Spleen (tissue), 11 donors: ENCODE data around the gene CCNT2. TPM values are rescaled to one million over a fixed set of nuclear protein-coding genes. Genes with fewer than 3 reads are reported as not detected.
"Not testable (repeated sequence)": the region's sequence is repeated elsewhere in the genome, so short reads cannot be mapped to it uniquely, and the experiment has no call there.

Experiments
- DNase-seq: peaks from one replicate; pipeline ENCODE4 v3.0.0-alpha.2; 2020
- H3K27ac ChIP-seq, 8 donors: fragments of 200-600 bp; sonication (generic) in 7 of 8; 1 replicate in 4 of 8; 2 replicates in 4 of 8; pipeline versions ENCODE4 v1.5.0 to v1.8.0; 2016 to 2021; ENCODE audit warnings: inconsistent platforms in 4 of 8, mild to moderate bottlenecking in 4 of 8, moderate library complexity in 1 of 8
- H3K27me3 ChIP-seq, 7 donors: fragments of 200-600 bp; sonication (generic) in 6 of 7; replicated peaks in 1 of 7; 1 replicate in 4 of 7; 2 replicates in 3 of 7; pipeline versions ENCODE4 v1.5.0 to v1.8.0; 2016 to 2021; ENCODE audit warnings: inconsistent platforms in 3 of 7, mild to moderate bottlenecking in 1 of 7
- H3K36me3 ChIP-seq, 6 donors: fragments of 200-600 bp; sonication (generic) in 5 of 6; 1 replicate in 4 of 6; 2 replicates in 2 of 6; pipeline versions ENCODE4 v1.5.0 to v1.8.0; 2016 to 2021; ENCODE audit warnings: inconsistent platforms in 2 of 6
- H3K4me1 ChIP-seq, 6 donors: fragments of 200-600 bp; sonication (generic) in 5 of 6; 1 replicate in 3 of 6; 2 replicates in 3 of 6; pipeline versions ENCODE4 v1.5.0 to v1.8.0; 2016 to 2021; ENCODE audit warnings: inconsistent platforms in 3 of 6
- H3K4me3 ChIP-seq, 8 donors: fragments of 200-600 bp; sonication (generic) in 7 of 8; 1 replicate in 4 of 8; 2 replicates in 4 of 8; pipeline versions ENCODE4 v1.5.0 to v1.8.0; 2016 to 2021; ENCODE audit warnings: inconsistent platforms in 4 of 8, mild to moderate bottlenecking in 4 of 8, moderate library complexity in 2 of 8
- H3K9me3 ChIP-seq, 8 donors: fragments of 200-600 bp; sonication (generic) in 7 of 8; 1 replicate in 4 of 8; 2 replicates in 4 of 8; pipeline versions ENCODE4 v1.5.0 to v1.8.0; 2016 to 2021; ENCODE audit warnings: inconsistent platforms in 4 of 8
- POLR2A ChIP-seq, 3 donors: fragments of 450-650 bp; IDR thresholded peaks; one replicate each; pipeline ENCODE4 v1.5.1; 2017; ENCODE audit warnings: antibody characterized with exemption in 3 of 3, mild to moderate bottlenecking in 1 of 3
- POLR2AphosphoS5 ChIP-seq, 3 donors: sonication (generic); formaldehyde crosslinking; IDR thresholded peaks; one replicate each; pipeline ENCODE4 v1.5.1; 2017; ENCODE audit warnings: antibody characterized with exemption in 3 of 3
- WGBS, 5 donors: extraction: QIAGEN DNeasy Blood & Tissue Kit in 3 of 5; methylation state at CpG; one replicate each; pipeline versions ENCODE4 v1.1.5 to v1.1.7; 2013 to 2018; 5-methylcytosine and 5-hydroxymethylcytosine counted together
- intact Hi-C: fragments of 100-400 bp; cut with DNase I; formaldehyde crosslinking; loops from one replicate; pipeline ENCODE4 v1.15.0; 2023; ENCODE audit warnings: low total_unique reads
- polyA plus RNA-seq, 3 donors: library from polyadenylated mRNA; stranded (reverse); fragments of 200-250 nt; gene quantifications; one replicate each; pipeline ENCODE4 v1.2.1, GENCODE V29; 2013
- total RNA-seq, 7 donors: library from RNA; depleted of rRNA in 3 of 7; stranded (reverse); fragments of >200 nt in 3 of 7; fragmentation: NEBNext Ultra II Directional in 4 of 7; extraction: Animal tissue kit (Norgen Biotek cat#: 25700) in 4 of 7; gene quantifications; one replicate each; pipeline versions ENCODE4 v1.1.0 to v1.2.1, GENCODE V29; 2016 to 2021
- TF ChIP-seq, protein P1 (sequence below), 11 experiments: fragments of 200-600 bp in 7 of 11; fragments of 450-650 bp in 4 of 11; sonication (generic) in 4 of 11; IDR thresholded peaks in 8 of 11; conservative IDR thresholded peaks in 3 of 11; 1 replicate in 7 of 11; 2 replicates in 4 of 11; pipeline versions ENCODE4 v1.4.0 to v1.8.0; 2016 to 2021; ENCODE audit warnings: antibody characterized with exemption in 11 of 11, inconsistent platforms in 4 of 11, mild to moderate bottlenecking in 1 of 11
- donor health status: healthy with polysubstance abuse.
- donor health status: DM: no; HTN: no; CAD: no; lungs with moderate emphysema.
- donor health status: DM: no; HTN: no; CAD: no.
- donor health status: Bipolar disorder and iron deficiency.
- donor health status: healthy.
- donor health status: DM: no; HTN: no; CAD: no.
- donor health status: DM: yes; HTN: yes; CAD: no.

CCNT2 gene
- total and polyA plus RNA-seq, 10 donors = 10.1 to 56.5 (median 47.6) TPM

DNA sequence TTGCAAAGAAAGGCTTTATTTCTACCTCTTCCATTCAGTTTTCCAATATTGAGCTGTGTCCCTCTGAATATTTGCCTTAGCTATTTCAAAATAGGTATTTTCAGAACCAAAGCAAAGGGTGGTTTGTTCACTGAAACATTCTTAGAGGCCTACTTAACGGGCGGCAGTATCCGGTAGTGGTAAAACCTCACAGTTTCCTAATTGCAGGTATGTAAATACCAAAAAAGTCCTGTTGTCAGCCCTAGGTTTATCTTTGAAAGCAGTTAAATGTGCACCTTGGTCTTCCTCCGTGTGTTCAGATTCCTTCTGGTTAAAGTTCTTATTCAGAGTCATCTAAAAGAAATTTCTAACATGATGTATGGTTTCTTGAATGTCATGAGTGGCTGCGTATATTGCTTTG is 38.9 kb downstream of the CCNT2 start:
- H3K36me3 ChIP-seq = peaks cover 3 to 73% (median 35%) of the 10 kb centered on the region in 6 donors
- no peak overlapping the region for H3K27ac ChIP-seq
- H3K27me3 ChIP-seq = no peaks in the 10 kb centered on the region
- intact Hi-C loops = no loop called here
- TF ChIP-seq POLR2AphosphoS5 (IDR thresholded peaks at IDR 0.05) (no peak), POLR2A (IDR thresholded peaks at IDR 0.05) (no peak)
- TF ChIP-seq, protein P1, sequence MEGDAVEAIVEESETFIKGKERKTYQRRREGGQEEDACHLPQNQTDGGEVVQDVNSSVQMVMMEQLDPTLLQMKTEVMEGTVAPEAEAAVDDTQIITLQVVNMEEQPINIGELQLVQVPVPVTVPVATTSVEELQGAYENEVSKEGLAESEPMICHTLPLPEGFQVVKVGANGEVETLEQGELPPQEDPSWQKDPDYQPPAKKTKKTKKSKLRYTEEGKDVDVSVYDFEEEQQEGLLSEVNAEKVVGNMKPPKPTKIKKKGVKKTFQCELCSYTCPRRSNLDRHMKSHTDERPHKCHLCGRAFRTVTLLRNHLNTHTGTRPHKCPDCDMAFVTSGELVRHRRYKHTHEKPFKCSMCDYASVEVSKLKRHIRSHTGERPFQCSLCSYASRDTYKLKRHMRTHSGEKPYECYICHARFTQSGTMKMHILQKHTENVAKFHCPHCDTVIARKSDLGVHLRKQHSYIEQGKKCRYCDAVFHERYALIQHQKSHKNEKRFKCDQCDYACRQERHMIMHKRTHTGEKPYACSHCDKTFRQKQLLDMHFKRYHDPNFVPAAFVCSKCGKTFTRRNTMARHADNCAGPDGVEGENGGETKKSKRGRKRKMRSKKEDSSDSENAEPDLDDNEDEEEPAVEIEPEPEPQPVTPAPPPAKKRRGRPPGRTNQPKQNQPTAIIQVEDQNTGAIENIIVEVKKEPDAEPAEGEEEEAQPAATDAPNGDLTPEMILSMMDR (IDR thresholded peaks at IDR 0.05 in 8 of 11, conservative IDR thresholded peaks at IDR 0.05 in 3 of 11) = no peak
- no peak for DNase-seq
- WGBS, 5 donors = 92 to 97% (median 96%) methylated on average over 5 of the region's 5 CpGs
- no peaks in the 10 kb centered on the region for H3K4me1 ChIP-seq
- H3K9me3 ChIP-seq = no peaks in the 10 kb centered on the region
- H3K4me3 ChIP-seq = no peak overlapping the region

DNA sequence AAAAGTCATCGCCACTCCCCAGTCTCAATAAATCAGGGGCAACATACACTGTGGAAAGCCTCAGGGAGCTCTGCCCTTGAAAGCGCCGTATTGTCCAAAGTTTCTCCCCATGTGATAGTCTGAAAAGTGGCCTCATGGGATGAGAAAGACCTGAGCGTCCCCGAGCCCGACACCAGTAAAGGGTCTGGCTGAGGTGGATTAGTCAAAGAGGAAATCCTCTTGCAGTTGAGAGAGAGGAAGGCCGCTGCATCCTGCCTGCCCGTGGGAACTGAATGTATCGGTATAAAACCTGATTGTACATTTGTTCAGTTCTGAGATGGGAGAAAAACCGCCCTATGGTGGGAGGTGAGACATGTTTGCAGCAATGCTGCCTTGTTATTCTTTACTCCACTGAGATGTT is 48.5 kb downstream of the CCNT2 start:
- DNase-seq, H3K4me1 ChIP-seq, H3K4me3 ChIP-seq, H3K36me3 ChIP-seq, intact Hi-C loops, H3K27me3 ChIP-seq, H3K27ac ChIP-seq: not testable (repeated sequence)
- 28 to 39% (median 33%) methylated on average over 10 of the region's 10 CpGs for WGBS, 5 donors
- H3K9me3 ChIP-seq = peaks cover 0 to 22% (median 4%) of the 10 kb centered on the region in 8 donors

GRCh38 chr2:134973241-134974138 is 54.9 kb downstream of the CCNT2 start:
- TF ChIP-seq POLR2A (IDR thresholded peaks at IDR 0.05) (no peak), POLR2AphosphoS5 (IDR thresholded peaks at IDR 0.05) (no peak)
- TF ChIP-seq, protein P1 (IDR thresholded peaks at IDR 0.05 in 8 of 11, conservative IDR thresholded peaks at IDR 0.05 in 3 of 11) = no peak
- Histone ChIP-seq H3K27ac (no peak overlapping the region), H3K4me3 (no peak overlapping the region), H3K9me3 (peaks cover 11 to 55% (median 30%) of the 10 kb centered on the region in 8 donors), H3K36me3 (no peaks in the 10 kb centered on the region), H3K4me1 (no peaks in the 10 kb centered on the region), H3K27me3 (no peaks in the 10 kb centered on the region)
- no peak for DNase-seq
- intact Hi-C loops = no loop called here
- WGBS, 5 donors = 66 to 75% (median 71%) methylated on average over 2 of the region's 2 CpGs

- no peak for DNase-seq
Measured at GRCh38 chr2:134975281-134976009, 56.8 kb downstream of the CCNT2 start.

More at GRCh38 chr2:134975281-134976009, 56.8 kb downstream of the CCNT2 start:
- no peaks in the 10 kb centered on the region for H3K4me1 ChIP-seq
- H3K9me3 ChIP-seq = peaks cover 11 to 42% (median 25%) of the 10 kb centered on the region in 8 donors
- no peaks in the 10 kb centered on the region for H3K27me3 ChIP-seq
- H3K4me3 ChIP-seq = peak overlapping the region in 1 of 8 donors; percentile 31
- H3K36me3 ChIP-seq = no peaks in the 10 kb centered on the region
- intact Hi-C loops = no loop called here
- 76 to 90% (median 89%) methylated on average over 4 to 6 of the region's 6 CpGs for WGBS, 5 donors
- H3K27ac ChIP-seq = no peak overlapping the region
- TF ChIP-seq POLR2A (IDR thresholded peaks at IDR 0.05) (no peak), POLR2AphosphoS5 (IDR thresholded peaks at IDR 0.05) (peak in 2 of 3 donors; percentile 51)
- TF ChIP-seq, protein P1 (IDR thresholded peaks at IDR 0.05 in 8 of 11, conservative IDR thresholded peaks at IDR 0.05 in 3 of 11) = no peak
